ENCODE data around the gene MPP3. TPM values are rescaled to one million over a fixed set of nuclear protein-coding genes. Genes with fewer than 3 reads are reported as not detected.
"Not testable (repeated sequence)": the region's sequence is repeated elsewhere in the genome, so short reads cannot be mapped to it uniquely, and the experiment has no call there.

The MPP3 gene
- total RNA-seq, 1 donor from 2014 or later = 6.1 TPM

- Histone ChIP-seq H3K27me3 (no peaks in the 10 kb centered on the region), H4K20me1 (ENCODE audit: low read depth) (no peaks in the 10 kb centered on the region), H3K4me3 (no peak overlapping the region), H3K27ac (no peak overlapping the region), H2AFZ (replicated peaks) (no peak overlapping the region), H3K79me2 (ENCODE audit: low read depth) (no peaks in the 10 kb centered on the region), H3K4me2 (peak overlapping the region; percentile 13), H3K36me3 (no peaks in the 10 kb centered on the region), H3F3A (ENCODE audit: low read depth) (no peaks in the 10 kb centered on the region), H3K4me1 (peaks cover 14% of the 10 kb centered on the region), H3K9me3 (ENCODE audit: low read depth) (no peaks in the 10 kb centered on the region), H3K9ac (no peak overlapping the region)
- Mint-ChIP-seq H3K4me3 (no peak overlapping the region), H3K36me3 (no peaks in the 10 kb centered on the region), H3K27me3 (ENCODE audit: insufficient read depth, low read depth) (peaks cover 2% of the 10 kb centered on the region), H3K4me1 (peaks cover 3% of the 10 kb centered on the region), H3K27ac (no peak overlapping the region), H3K9me3 (no peaks in the 10 kb centered on the region)
- TF ChIP-seq EZH2 (IDR thresholded peaks at IDR 0.05) (no peak), CTCF (IDR thresholded peaks at IDR 0.05) (no peak), EZH2phosphoT487 (IDR thresholded peaks at IDR 0.05) (no peak)
- DNase-seq (ENCODE audit: low spot score) = peak; percentile 41
Observed at GRCh38 chr17:43800736-43801135, 32.2 kb downstream of the MPP3 start.

- Histone ChIP-seq H3F3A (ENCODE audit: low read depth) (no peaks in the 10 kb centered on the region), H4K20me1 (ENCODE audit: low read depth) (no peaks in the 10 kb centered on the region), H3K4me2 (no peak overlapping the region), H2AFZ (replicated peaks) (no peak overlapping the region), H3K9me3 (ENCODE audit: low read depth) (no peaks in the 10 kb centered on the region), H3K27me3 (no peaks in the 10 kb centered on the region), H3K36me3 (no peaks in the 10 kb centered on the region), H3K27ac (no peak overlapping the region), H3K9ac (no peak overlapping the region), H3K79me2 (ENCODE audit: low read depth) (no peaks in the 10 kb centered on the region), H3K4me3 (no peak overlapping the region), H3K4me1 (peaks cover 14% of the 10 kb centered on the region)
- Mint-ChIP-seq H3K27ac (no peak overlapping the region), H3K27me3 (ENCODE audit: insufficient read depth, low read depth) (no peaks in the 10 kb centered on the region), H3K9me3 (no peaks in the 10 kb centered on the region), H3K4me3 (no peak overlapping the region), H3K4me1 (peaks cover 3% of the 10 kb centered on the region), H3K36me3 (no peaks in the 10 kb centered on the region)
- no peak for DNase-seq (ENCODE audit: low spot score)
- TF ChIP-seq EZH2phosphoT487 (IDR thresholded peaks at IDR 0.05) (no peak), CTCF (IDR thresholded peaks at IDR 0.05) (no peak), EZH2 (IDR thresholded peaks at IDR 0.05) (no peak)
Observed at GRCh38 chr17:43799047-43799446, 33.9 kb downstream of the MPP3 start.

GRCh38 chr17:43798024-43798423 lies 34.9 kb downstream of the MPP3 start:
- not testable (repeated sequence) for H3K9me3 ChIP-seq (ENCODE audit: low read depth); H3K9ac ChIP-seq; H3K36me3 ChIP-seq; H3K4me2 ChIP-seq; H3K9me3 Mint-ChIP-seq; H3K79me2 ChIP-seq (ENCODE audit: low read depth); H3K27ac Mint-ChIP-seq; H3K36me3 Mint-ChIP-seq; H3K4me1 ChIP-seq; H3K4me3 Mint-ChIP-seq; H4K20me1 ChIP-seq (ENCODE audit: low read depth); DNase-seq (ENCODE audit: low spot score); H3K27me3 Mint-ChIP-seq (ENCODE audit: insufficient read depth, low read depth); H2AFZ ChIP-seq (replicated peaks); H3K27ac ChIP-seq; H3F3A ChIP-seq (ENCODE audit: low read depth); H3K4me1 Mint-ChIP-seq; H3K4me3 ChIP-seq; H3K27me3 ChIP-seq

GRCh38 chr17:43792668-43793067 lies 40.3 kb downstream of the MPP3 start:
- H3K36me3 Mint-ChIP-seq; H3K27ac Mint-ChIP-seq; H3F3A ChIP-seq (ENCODE audit: low read depth); H3K4me1 Mint-ChIP-seq; H3K9ac ChIP-seq; H3K27me3 Mint-ChIP-seq (ENCODE audit: insufficient read depth, low read depth); H3K4me2 ChIP-seq; H3K27ac ChIP-seq; DNase-seq (ENCODE audit: low spot score); H3K79me2 ChIP-seq (ENCODE audit: low read depth); H3K27me3 ChIP-seq; H3K36me3 ChIP-seq; H3K4me3 ChIP-seq; H3K9me3 ChIP-seq (ENCODE audit: low read depth); H3K4me3 Mint-ChIP-seq; H4K20me1 ChIP-seq (ENCODE audit: low read depth); H3K4me1 ChIP-seq; H2AFZ ChIP-seq (replicated peaks): not testable (repeated sequence)
- peaks cover 10% of the 10 kb centered on the region for H3K9me3 Mint-ChIP-seq

Measured in neural progenitor cell (in vitro differentiated cells).